Upper lobe of right lung (tissue), 1 donor: ENCODE data around the gene MEIOB. TPM values are rescaled to one million over a fixed set of nuclear protein-coding genes. Genes with fewer than 3 reads are reported as not detected.

ENCODE experiments used
- ATAC-seq: fragments of 200-7000 bp; cut with Tn5 transposase; one replicate; pipeline ENCODE4 v1.9.1; 2020; ENCODE audit warnings: mild to moderate bottlenecking, moderate library complexity
- DNase-seq: peaks from one replicate; pipeline ENCODE4 v3.0.0-alpha.2; 2020
- H3K27ac ChIP-seq: fragments of 200-600 bp; one replicate; pipeline ENCODE4 v1.8.0; 2022
- H3K27me3 ChIP-seq: fragments of 200-600 bp; one replicate; pipeline ENCODE4 v1.8.0; 2022; ENCODE audit warnings: mild to moderate bottlenecking
- H3K36me3 ChIP-seq: fragments of 200-600 bp; one replicate; pipeline ENCODE4 v1.8.0; 2022
- H3K4me1 ChIP-seq: fragments of 200-600 bp; one replicate; pipeline ENCODE4 v1.8.0; 2022
- H3K4me3 ChIP-seq: fragments of 200-600 bp; one replicate; pipeline ENCODE4 v1.8.0; 2022; ENCODE audit warnings: mild to moderate bottlenecking
- H3K9me3 ChIP-seq: fragments of 200-600 bp; one replicate; pipeline ENCODE4 v1.8.0; 2022
- CTCF ChIP-seq: fragments of 200-600 bp; IDR thresholded peaks from one replicate; pipeline ENCODE4 v1.8.0; 2022; ENCODE audit warnings: antibody characterized with exemption
- intact Hi-C: fragments of 100-400 bp; cut with DNase I; formaldehyde crosslinking; loops from one replicate; pipeline ENCODE4 v1.11.0; 2022
- total RNA-seq: library from RNA; stranded (reverse); fragmentation: NEBNext Ultra II Directional; extraction: Animal tissue kit (Norgen Biotek cat#: 25700); gene quantifications from one replicate; pipeline ENCODE4 v1.2.1, GENCODE V29; 2021
- donor health status: DM: no; HTN: yes; CAD: no; lungs with severe emphysema.

MEIOB gene
- total RNA-seq, 1 donor from 2014 or later, result not detected

DNA sequence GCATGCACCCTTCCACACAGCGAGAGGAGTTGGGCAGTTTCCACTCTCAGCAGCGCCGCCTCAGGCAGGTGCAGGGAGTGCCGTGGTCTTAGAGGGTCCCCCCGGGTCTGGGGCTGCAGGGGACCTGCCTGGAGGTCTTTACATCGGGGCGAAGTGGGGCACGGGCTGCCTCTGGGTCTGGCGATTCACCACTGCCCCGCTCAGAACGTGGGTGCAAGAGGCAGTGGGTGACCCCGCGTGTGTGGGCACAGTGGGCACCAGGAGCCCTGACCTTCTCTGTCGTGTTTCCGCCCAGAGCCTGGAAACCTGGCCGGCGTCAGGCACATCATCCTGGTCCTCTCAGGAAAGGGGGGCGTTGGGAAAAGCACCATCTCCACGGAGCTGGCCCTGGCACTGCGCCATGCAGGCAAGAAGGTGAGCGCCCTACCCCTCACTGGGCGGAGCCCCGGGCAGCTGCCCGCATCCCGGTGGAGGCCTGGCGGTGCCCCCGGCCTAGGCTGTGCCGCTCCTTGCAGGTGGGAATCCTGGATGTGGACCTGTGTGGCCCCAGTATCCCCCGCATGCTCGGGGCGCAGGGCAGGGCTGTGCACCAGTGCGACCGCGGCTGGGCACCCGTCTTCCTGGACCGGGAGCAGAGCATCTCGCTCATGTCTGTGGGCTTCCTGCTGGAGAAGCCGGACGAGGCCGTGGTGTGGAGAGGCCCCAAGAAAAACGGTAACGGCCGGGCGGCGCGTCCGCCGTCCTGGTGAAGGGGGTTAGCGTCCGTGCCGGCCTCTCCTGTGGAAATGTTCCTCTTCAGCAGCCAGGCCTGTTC, 85.5 kb downstream of the MEIOB start:
- H3K36me3 ChIP-seq, result peaks cover 29% of the 10 kb centered on the region
- intact Hi-C loops, result no loop called here
- peak; percentile 63 for DNase-seq

DNA sequence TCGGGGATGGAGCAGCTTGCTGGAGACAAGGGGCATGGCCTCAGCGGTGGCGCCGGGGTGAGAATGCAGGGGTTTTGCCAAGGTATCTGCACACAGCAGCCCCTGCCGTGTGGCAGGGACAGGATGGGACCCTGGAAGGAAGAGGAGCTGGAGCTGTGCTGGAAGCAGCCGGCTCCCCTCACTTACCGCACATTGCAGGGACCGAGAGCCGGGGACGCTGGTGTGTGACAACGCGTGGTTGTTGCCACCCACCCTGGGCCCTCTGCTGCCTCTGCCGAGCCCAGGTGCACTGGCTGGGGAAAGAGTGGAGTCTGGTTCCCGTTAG, 86.2 kb downstream of the MEIOB start:
- ATAC-seq (no peak), DNase-seq (peak; percentile 54)
- Histone ChIP-seq H3K4me3 (no peak overlapping the region), H3K27ac (no peak overlapping the region), H3K36me3 (peaks cover 29% of the 10 kb centered on the region), H3K4me1 (peaks cover 16% of the 10 kb centered on the region), H3K27me3 (no peaks in the 10 kb centered on the region), H3K9me3 (no peaks in the 10 kb centered on the region)
- TF ChIP-seq CTCF, result no peak
- intact Hi-C loops, result no loop called here

More for the DNA sequence above, 85.5 kb downstream of the MEIOB start:
- H3K4me1 ChIP-seq, result peaks cover 10% of the 10 kb centered on the region
- H3K4me3 ChIP-seq, result no peak overlapping the region
- no peak for ATAC-seq
- H3K9me3 ChIP-seq, result no peaks in the 10 kb centered on the region
- no peak overlapping the region for H3K27ac ChIP-seq
- TF ChIP-seq CTCF, result no peak
- H3K27me3 ChIP-seq, result no peaks in the 10 kb centered on the region

GRCh38 chr16:1784977-1785845, 86.8 kb downstream of the MEIOB start:
- TF ChIP-seq CTCF, result no peak
- H3K36me3 ChIP-seq, result peaks cover 31% of the 10 kb centered on the region
- H3K4me3 ChIP-seq, result no peak overlapping the region
- intact Hi-C loops, result no loop called here
- H3K4me1 ChIP-seq, result peaks cover 17% of the 10 kb centered on the region
- DNase-seq (no peak), ATAC-seq (no peak)
- no peaks in the 10 kb centered on the region for H3K27me3 ChIP-seq
- no peaks in the 10 kb centered on the region for H3K9me3 ChIP-seq
- H3K27ac ChIP-seq, result no peak overlapping the region

Other genes starting within 250 kb of the MEIOB start
- 44.8 TPM for gene JPT2, start 193.9 kb downstream of the MEIOB start, total RNA-seq
- 77.3 TPM for gene MAPK8IP3, start 166.0 kb downstream of the MEIOB start, total RNA-seq
- 67.2 TPM for gene NME3, start 100.6 kb downstream of the MEIOB start, total RNA-seq
- gene EME2, start 99.4 kb downstream of the MEIOB start, total RNA-seq, result 19.2 TPM
- gene MRPS34, start 99.0 kb downstream of the MEIOB start, total RNA-seq, result 62.7 TPM
- 43.0 TPM for gene SPSB3, start 89.6 kb downstream of the MEIOB start, total RNA-seq
- 38.9 TPM for gene NUBP2, start 89.2 kb downstream of the MEIOB start, total RNA-seq
- 2.5 TPM for gene IGFALS, start 78.5 kb downstream of the MEIOB start, total RNA-seq
- 71.8 TPM for gene HAGH, start 45.3 kb downstream of the MEIOB start, total RNA-seq
- gene FAHD1, start 45.0 kb downstream of the MEIOB start, total RNA-seq, result 17.2 TPM
- gene HS3ST6, start 46.3 kb upstream of the MEIOB start, total RNA-seq, result not detected
- 28.8 TPM for gene MSRB1, start 71.0 kb upstream of the MEIOB start, total RNA-seq
- not detected for gene RPL3L, start 82.5 kb upstream of the MEIOB start, total RNA-seq
- gene NDUFB10, start 87.4 kb upstream of the MEIOB start, total RNA-seq, result 86.7 TPM
- gene RPS2, start 92.7 kb upstream of the MEIOB start, total RNA-seq, result 1,490 TPM
- gene RNF151, start 94.7 kb upstream of the MEIOB start, total RNA-seq, result not detected
- 24.7 TPM for gene TBL3, start 99.9 kb upstream of the MEIOB start, total RNA-seq
- 1.8 TPM for gene NOXO1, start 109.3 kb upstream of the MEIOB start, total RNA-seq
- gene GFER, start 112.0 kb upstream of the MEIOB start, total RNA-seq, result 23.1 TPM
- 0.61 TPM for gene SYNGR3, start 117.8 kb upstream of the MEIOB start, total RNA-seq
- gene ZNF598, start 137.7 kb upstream of the MEIOB start, total RNA-seq, result 38.2 TPM
- gene NPW, start 147.6 kb upstream of the MEIOB start, total RNA-seq, result not detected
- 363 TPM for gene NHERF2, start 154.7 kb upstream of the MEIOB start, total RNA-seq
- gene NTHL1, start 175.7 kb upstream of the MEIOB start, total RNA-seq, result 26.4 TPM
- gene TSC2, start 175.8 kb upstream of the MEIOB start, total RNA-seq, result 119 TPM